ENCODE results near the gene PTPRT. TPM values are rescaled to one million over a fixed set of nuclear protein-coding genes. Genes with fewer than 3 reads are reported as not detected.

Gene PTPRT
- total RNA-seq, 1 donor from 2014 or later, result not detected

DNA sequence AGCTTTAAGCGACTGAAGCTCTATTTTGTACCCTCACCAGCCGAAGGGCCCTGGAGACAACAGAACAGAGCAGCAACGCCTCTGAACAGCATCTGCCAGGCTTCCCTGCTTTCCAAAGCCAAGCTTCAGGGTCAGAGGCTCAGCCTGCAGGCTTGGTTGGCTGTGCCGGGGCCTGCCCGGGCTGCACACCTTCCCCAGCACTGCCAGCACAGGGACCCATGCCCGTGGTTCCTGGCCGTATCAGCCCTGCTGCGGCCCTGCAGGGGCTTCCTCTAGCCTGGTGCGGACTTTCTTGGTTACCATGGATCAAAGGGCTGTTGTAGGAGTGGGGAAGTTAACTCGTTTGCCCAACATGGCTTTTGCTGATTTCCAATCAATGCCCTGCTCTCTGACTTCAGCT, 830.1 kb downstream of the PTPRT start:
- intact Hi-C loops (cut with DNase I), result no loop called here
- H3K4me1 ChIP-seq, result no peaks in the 10 kb centered on the region
- TF ChIP-seq POLR2AphosphoS5 (IDR thresholded peaks at IDR 0.05; ENCODE audit: insufficient read depth in 1 of 2, low read depth in 1 of 2) (no peak), POLR2A (IDR thresholded peaks at IDR 0.05) (no peak)
- TF ChIP-seq, protein P1, sequence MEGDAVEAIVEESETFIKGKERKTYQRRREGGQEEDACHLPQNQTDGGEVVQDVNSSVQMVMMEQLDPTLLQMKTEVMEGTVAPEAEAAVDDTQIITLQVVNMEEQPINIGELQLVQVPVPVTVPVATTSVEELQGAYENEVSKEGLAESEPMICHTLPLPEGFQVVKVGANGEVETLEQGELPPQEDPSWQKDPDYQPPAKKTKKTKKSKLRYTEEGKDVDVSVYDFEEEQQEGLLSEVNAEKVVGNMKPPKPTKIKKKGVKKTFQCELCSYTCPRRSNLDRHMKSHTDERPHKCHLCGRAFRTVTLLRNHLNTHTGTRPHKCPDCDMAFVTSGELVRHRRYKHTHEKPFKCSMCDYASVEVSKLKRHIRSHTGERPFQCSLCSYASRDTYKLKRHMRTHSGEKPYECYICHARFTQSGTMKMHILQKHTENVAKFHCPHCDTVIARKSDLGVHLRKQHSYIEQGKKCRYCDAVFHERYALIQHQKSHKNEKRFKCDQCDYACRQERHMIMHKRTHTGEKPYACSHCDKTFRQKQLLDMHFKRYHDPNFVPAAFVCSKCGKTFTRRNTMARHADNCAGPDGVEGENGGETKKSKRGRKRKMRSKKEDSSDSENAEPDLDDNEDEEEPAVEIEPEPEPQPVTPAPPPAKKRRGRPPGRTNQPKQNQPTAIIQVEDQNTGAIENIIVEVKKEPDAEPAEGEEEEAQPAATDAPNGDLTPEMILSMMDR (IDR thresholded peaks at IDR 0.05), result no peak
- no peak overlapping the region for H3K27ac ChIP-seq
- H3K9me3 ChIP-seq, result no peaks in the 10 kb centered on the region
- no peak for DNase-seq (ENCODE audit: extremely low spot score in 2 of 2)
- H3K4me3 ChIP-seq, result no peak overlapping the region
- no peaks in the 10 kb centered on the region for H3K27me3 ChIP-seq
- H3K36me3 ChIP-seq, result no peaks in the 10 kb centered on the region

DNA sequence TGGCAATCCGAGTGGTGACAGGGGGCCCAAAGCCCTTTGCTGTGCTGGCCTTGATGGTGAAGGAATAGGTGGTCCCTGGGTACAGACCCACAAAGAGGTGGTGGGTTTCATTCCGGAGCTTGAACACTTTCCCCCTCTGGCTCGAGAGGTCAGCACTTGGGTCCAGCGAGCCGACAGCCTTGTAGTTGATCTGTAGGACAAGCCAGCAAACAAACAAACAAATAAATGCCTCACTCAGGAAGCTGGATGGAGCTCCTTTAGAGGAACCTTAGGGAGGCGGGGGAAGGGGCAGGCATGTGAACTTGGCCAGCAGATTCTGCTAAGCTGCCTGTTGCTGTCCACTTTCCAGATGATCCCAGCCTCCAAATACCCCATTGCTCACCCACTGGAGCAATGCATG, 837.6 kb downstream of the PTPRT start:
- no peak overlapping the region for H3K27ac ChIP-seq
- no peaks in the 10 kb centered on the region for H3K4me1 ChIP-seq
- no peaks in the 10 kb centered on the region for H3K27me3 ChIP-seq
- no peak overlapping the region for H3K4me3 ChIP-seq
- H3K36me3 ChIP-seq, result no peaks in the 10 kb centered on the region
- intact Hi-C loops (cut with DNase I), result no loop called here
- peak in 1 of 2 donors; percentile 70 for DNase-seq (ENCODE audit: extremely low spot score in 2 of 2)
- H3K9me3 ChIP-seq, result no peaks in the 10 kb centered on the region
- no peak for TF ChIP-seq POLR2A (IDR thresholded peaks at IDR 0.05)
- TF ChIP-seq, protein P1 (IDR thresholded peaks at IDR 0.05), result no peak
- TF ChIP-seq POLR2AphosphoS5 (IDR thresholded peaks at IDR 0.05; ENCODE audit: insufficient read depth in 1 of 2, low read depth in 1 of 2), result no peak

DNA sequence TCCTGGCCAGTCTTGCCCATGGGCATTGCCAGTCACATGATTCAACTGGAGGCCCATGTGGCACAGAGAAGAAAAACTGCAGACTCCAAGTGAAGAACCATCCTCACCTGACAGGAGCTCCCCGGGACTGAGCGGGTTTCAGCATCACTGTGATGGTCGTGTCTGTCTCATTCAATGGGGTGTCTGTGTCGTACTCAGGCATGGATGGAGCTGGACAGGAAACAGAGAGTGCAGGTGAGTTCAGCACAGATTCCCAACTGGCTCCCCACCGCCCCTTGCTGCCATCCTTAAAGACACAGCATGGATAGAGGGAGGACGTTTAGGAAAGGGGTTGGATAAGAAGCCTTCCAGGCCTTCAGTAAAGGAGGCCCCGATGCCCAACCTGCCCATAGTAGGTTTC, 839.2 kb downstream of the PTPRT start:
- H3K27ac ChIP-seq, result no peak overlapping the region
- no peaks in the 10 kb centered on the region for H3K27me3 ChIP-seq
- no peaks in the 10 kb centered on the region for H3K4me1 ChIP-seq
- DNase-seq (ENCODE audit: extremely low spot score in 2 of 2), result peak in 1 of 2 donors; percentile 80
- TF ChIP-seq, protein P1 (IDR thresholded peaks at IDR 0.05), result no peak
- TF ChIP-seq POLR2A (IDR thresholded peaks at IDR 0.05), result no peak
- no peak for TF ChIP-seq POLR2AphosphoS5 (IDR thresholded peaks at IDR 0.05; ENCODE audit: insufficient read depth in 1 of 2, low read depth in 1 of 2)
- no peaks in the 10 kb centered on the region for H3K36me3 ChIP-seq
- H3K4me3 ChIP-seq, result no peak overlapping the region
- no peaks in the 10 kb centered on the region for H3K9me3 ChIP-seq
- intact Hi-C loops (cut with DNase I), result no loop called here

DNA sequence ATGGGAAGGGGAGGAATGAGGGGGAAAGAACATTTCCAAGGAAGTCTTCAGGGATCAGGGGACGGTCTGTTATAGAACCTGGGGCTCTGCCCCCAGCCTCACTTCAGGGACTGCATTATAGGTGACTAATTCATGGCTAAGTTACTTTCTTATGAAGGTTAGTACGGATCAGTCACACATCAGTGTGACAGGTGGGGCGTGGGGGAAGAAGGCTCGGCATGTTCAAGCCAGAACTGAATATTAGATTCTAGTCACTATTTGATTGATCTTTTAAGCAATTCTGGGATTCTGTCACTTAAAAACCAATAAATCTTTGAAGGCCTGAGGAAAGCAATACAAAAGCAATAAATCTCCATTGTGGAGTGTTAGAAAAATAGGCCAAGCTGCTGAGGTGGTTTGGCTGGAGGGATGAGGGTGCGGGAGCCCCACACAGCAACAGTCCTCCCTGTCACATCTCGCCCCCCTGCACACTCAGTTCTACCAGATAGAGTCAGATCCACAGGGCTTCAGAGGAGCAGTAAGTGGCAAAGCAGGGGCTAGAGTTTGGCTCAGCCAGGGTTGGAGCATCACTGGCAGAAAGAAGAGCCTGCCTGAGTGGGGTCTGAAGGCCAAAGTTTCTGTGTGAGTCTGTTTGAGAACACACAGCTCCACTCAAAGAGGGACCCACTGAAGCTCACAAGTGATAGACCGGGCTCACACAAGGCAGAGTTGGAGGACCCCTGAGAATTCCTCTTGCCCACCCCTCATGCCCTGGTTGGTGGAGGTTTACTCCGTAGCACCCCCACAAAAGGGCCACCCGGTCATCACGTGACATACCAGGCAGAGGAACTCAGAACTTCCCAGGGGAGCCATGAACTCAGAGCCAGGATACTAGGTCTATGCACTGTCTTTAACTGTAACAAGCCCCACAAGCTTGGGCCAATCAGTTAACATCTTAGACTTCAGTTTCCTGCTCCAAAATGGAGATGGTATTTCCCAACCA, 843.2 kb downstream of the PTPRT start:
- intact Hi-C loops (cut with DNase I), result no loop called here
- TF ChIP-seq POLR2AphosphoS5 (IDR thresholded peaks at IDR 0.05; ENCODE audit: insufficient read depth in 1 of 2, low read depth in 1 of 2) (no peak), POLR2A (IDR thresholded peaks at IDR 0.05) (no peak)
- TF ChIP-seq, protein P1 (IDR thresholded peaks at IDR 0.05), result no peak

DNA sequence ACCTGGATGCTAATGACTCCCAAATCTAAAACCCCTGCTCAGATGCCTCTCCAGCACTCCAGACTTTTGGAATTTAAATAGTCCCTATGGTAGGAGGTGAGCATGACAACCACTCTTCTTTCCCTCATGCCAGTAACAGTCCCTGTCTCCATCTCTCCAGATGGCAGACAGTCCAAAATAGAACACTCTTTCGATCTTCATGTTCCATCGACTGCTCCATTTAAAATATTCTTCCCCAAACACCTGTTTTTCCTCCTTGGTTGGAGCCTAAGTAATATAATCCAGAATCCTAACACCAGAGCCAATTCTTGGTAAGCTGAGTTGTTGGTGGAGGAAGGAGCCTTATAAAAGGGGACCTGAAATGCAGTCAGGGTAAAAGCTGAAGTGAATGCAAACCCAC, 848.1 kb downstream of the PTPRT start:
- H3K27me3 ChIP-seq, result no peaks in the 10 kb centered on the region
- H3K36me3 ChIP-seq, result no peaks in the 10 kb centered on the region
- TF ChIP-seq, protein P1 (IDR thresholded peaks at IDR 0.05), result no peak
- TF ChIP-seq POLR2A (IDR thresholded peaks at IDR 0.05) (no peak), POLR2AphosphoS5 (IDR thresholded peaks at IDR 0.05; ENCODE audit: insufficient read depth in 1 of 2, low read depth in 1 of 2) (no peak)
- no peak for DNase-seq (ENCODE audit: extremely low spot score in 2 of 2)
- no peak overlapping the region for H3K4me3 ChIP-seq
- no peak overlapping the region for H3K27ac ChIP-seq
- peaks cover 8% of the 10 kb centered on the region for H3K4me1 ChIP-seq
- intact Hi-C loops (cut with DNase I), result no loop called here
- no peaks in the 10 kb centered on the region for H3K9me3 ChIP-seq

More for the DNA sequence above, 843.2 kb downstream of the PTPRT start:
- Histone ChIP-seq H3K27me3 (no peaks in the 10 kb centered on the region), H3K4me1 (no peaks in the 10 kb centered on the region), H3K27ac (no peak overlapping the region), H3K4me3 (no peak overlapping the region), H3K9me3 (no peaks in the 10 kb centered on the region), H3K36me3 (no peaks in the 10 kb centered on the region)
- peak; percentile 47 to 70 for DNase-seq (ENCODE audit: extremely low spot score in 2 of 2)
